Caco-2 (cell line): ENCODE measurements around the gene TLX1. TPM values are rescaled to one million over a fixed set of nuclear protein-coding genes. Genes with fewer than 3 reads are reported as not detected.
A peak's percentile ranks its signal among the peaks of the same experiment; 100 is the strongest.

Experiments used
- BruUV-seq: library from RNA; stranded (reverse); fragments of 400-500 nt; replicated peaks from 2 replicates; lab custom pipeline; 2021; lab: Mats Ljungman, UMichigan
- CTCF ChIA-PET: fragments of 300-600 bp; sonication (Branson Sonifier 250); formaldehyde crosslinking; loops from one replicate; lab custom pipeline; 2022; ENCODE audit warnings: antibody characterized with exemption; lab: Charles Lee
- POLR2A ChIA-PET: fragments of 300-600 bp; sonication (Branson Sonifier 250); formaldehyde crosslinking; loops from one replicate; lab custom pipeline; 2022; ENCODE audit warnings: antibody characterized with exemption; lab: Charles Lee
- DNase-seq, 2 experiments: peaks; one replicate each; pipeline versions ENCODE4 v3.0.0 to v3.0.0-alpha.2; 2020 to 2022
- H3K27me3 ChIP-seq: replicated peaks from 2 replicates; pipeline ENCODE4 v1.6.0; 2011; ENCODE audit warnings: low read length; ENCODE audit not compliant: control insufficient read depth, insufficient read depth
- H3K36me3 ChIP-seq: 2 replicates; pipeline ENCODE4 v1.5.1; 2011; ENCODE audit warnings: low read length; ENCODE audit not compliant: control insufficient read depth, insufficient read depth
- H3K4me1 ChIP-seq: fragments of 250-450 bp; sonication (Bioruptor Pico); 2 replicates; pipeline ENCODE4 v1.5.1; 2020; ENCODE audit warnings: mild to moderate bottlenecking
- H3K4me3 ChIP-seq: 2 replicates; pipeline ENCODE4 v1.5.1; 2011; ENCODE audit warnings: low read depth, mild to moderate bottlenecking, control low read depth, low read length
- H3K9me3 ChIP-seq: fragments of 250-450 bp; sonication (Bioruptor Pico); 2 replicates; pipeline ENCODE4 v1.5.1; 2020; ENCODE audit warnings: mild to moderate bottlenecking, moderate library complexity
- H3K27ac Mint-ChIP-seq: one replicate; pipeline ENCODE4 v1.8.0; 2022; ENCODE audit warnings: mixed read lengths; ENCODE audit not compliant: unreplicated experiment
- H3K27me3 Mint-ChIP-seq: one replicate; pipeline ENCODE4 v1.8.0; 2022; ENCODE audit warnings: mixed read lengths; ENCODE audit not compliant: insufficient read depth, unreplicated experiment
- H3K36me3 Mint-ChIP-seq: one replicate; pipeline ENCODE4 v1.8.0; 2022; ENCODE audit warnings: mild to moderate bottlenecking, mixed read lengths; ENCODE audit not compliant: insufficient read depth, unreplicated experiment
- H3K4me1 Mint-ChIP-seq: one replicate; pipeline ENCODE4 v1.8.0; 2022; ENCODE audit warnings: low read depth, mixed read lengths; ENCODE audit not compliant: unreplicated experiment
- H3K4me3 Mint-ChIP-seq: one replicate; pipeline ENCODE4 v1.8.0; 2022; ENCODE audit warnings: mild to moderate bottlenecking, moderate library complexity, mixed read lengths; ENCODE audit not compliant: unreplicated experiment
- H3K9me3 Mint-ChIP-seq: one replicate; pipeline ENCODE4 v1.8.0; 2022; ENCODE audit warnings: mixed read lengths; ENCODE audit not compliant: unreplicated experiment
- intact Hi-C: fragments of 100-400 bp; cut with micrococcal nuclease; formaldehyde crosslinking; loops from one replicate; pipeline ENCODE4 v1.10.0; 2022; ENCODE audit not compliant: unreplicated experiment
- total RNA-seq: library from RNA; stranded (reverse); gene quantifications from 2 replicates; pipeline ENCODE4 v1.2.3, GENCODE V29; 2022
- TF ChIP-seq, protein P1 (sequence below), 2 experiments: fragments of 200-600 bp in 1 of 2; IDR thresholded peaks; 1 replicate in 1 of 2; 2 replicates in 1 of 2; pipeline versions ENCODE4 v1.5.1 to v1.8.0; 2011 to 2022; ENCODE audit warnings: antibody characterized with exemption in 1 of 2, control low read depth in 1 of 2, inconsistent platforms in 1 of 2, low read depth in 1 of 2, low read length in 1 of 2, mild to moderate bottlenecking in 1 of 2, moderate library complexity in 1 of 2; ENCODE audit not compliant: insufficient read depth in 1 of 2, severe bottlenecking in 1 of 2, unreplicated experiment in 1 of 2

The TLX1 gene
- total RNA-seq, 1 experiment from 2014 or later, result 2.3 TPM

DNA sequence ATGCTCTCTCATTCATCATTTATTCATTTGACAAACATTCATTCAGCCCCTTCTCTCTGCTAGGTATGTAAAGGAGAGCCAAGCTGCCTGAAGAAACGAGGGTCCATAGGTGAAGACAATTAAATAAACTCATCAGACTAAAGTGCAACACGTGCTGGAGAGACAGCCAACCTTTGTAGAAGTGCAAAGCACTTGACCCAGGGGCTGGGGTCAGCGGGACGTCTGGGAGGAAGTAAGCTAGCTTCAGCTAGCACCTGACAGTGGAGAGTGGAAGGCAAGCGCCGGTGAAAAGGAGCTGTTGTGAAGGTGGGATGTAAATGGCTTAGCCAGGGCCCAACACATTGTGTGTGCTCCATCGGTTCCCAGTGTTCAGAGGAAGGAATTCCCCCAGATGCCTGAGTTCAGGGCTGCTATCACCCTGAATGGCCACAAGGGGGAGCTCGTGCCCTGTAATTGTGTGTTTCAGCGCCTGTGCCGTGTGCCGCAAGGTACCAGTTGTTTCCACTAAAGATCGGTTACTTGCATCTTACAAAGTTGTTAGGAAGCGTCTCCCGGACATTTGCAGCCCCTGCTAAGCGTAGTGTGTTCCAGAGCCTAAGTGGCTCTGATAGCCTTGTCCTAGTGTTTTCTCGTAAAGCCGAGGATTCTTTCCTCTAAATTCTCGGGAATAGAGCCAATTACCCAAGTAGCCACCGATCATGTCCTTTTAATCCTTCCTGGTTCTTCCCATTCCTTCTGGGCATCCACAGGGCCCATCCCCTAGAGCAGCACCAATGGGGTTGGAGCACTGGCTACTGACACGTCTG lies 30.6 kb downstream of the TLX1 start:
- peaks cover 7% of the 10 kb centered on the region for H3K4me1 Mint-ChIP-seq
- intact Hi-C loops, result loop anchor here (1.0 kb wide), 2 partner anchors 53 to 130 kb away; no protein-coding TSS in a partner anchor
- no TSS peak for BruUV-seq
- no peaks in the 10 kb centered on the region; the same call in 1 of the 2 replicates for H3K27me3 ChIP-seq
- H3K9me3 ChIP-seq, result no peaks in the 10 kb centered on the region
- peak; percentile 63 to 79 for DNase-seq
- H3K9me3 Mint-ChIP-seq, result no peaks in the 10 kb centered on the region
- no peak overlapping the region for H3K4me3 Mint-ChIP-seq
- TF ChIP-seq, protein P1, sequence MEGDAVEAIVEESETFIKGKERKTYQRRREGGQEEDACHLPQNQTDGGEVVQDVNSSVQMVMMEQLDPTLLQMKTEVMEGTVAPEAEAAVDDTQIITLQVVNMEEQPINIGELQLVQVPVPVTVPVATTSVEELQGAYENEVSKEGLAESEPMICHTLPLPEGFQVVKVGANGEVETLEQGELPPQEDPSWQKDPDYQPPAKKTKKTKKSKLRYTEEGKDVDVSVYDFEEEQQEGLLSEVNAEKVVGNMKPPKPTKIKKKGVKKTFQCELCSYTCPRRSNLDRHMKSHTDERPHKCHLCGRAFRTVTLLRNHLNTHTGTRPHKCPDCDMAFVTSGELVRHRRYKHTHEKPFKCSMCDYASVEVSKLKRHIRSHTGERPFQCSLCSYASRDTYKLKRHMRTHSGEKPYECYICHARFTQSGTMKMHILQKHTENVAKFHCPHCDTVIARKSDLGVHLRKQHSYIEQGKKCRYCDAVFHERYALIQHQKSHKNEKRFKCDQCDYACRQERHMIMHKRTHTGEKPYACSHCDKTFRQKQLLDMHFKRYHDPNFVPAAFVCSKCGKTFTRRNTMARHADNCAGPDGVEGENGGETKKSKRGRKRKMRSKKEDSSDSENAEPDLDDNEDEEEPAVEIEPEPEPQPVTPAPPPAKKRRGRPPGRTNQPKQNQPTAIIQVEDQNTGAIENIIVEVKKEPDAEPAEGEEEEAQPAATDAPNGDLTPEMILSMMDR (IDR thresholded peaks at IDR 0.05; ENCODE audit: insufficient read depth in 1 of 2, low read depth in 1 of 2, low read length in 1 of 2, severe bottlenecking in 1 of 2, unreplicated experiment in 1 of 2), result peak; percentile 96 to 97
- ChIA-PET CTCF (interaction anchor here (0.5 to 1.5 kb wide), 9 partner anchors 20 to 328 kb away, joined by 3 to 10 read pairs (median 4); no protein-coding TSS in a partner anchor), POLR2A (no interaction called here)
- H3K36me3 ChIP-seq, result no peaks in the 10 kb centered on the region
- no peaks in the 10 kb centered on the region for H3K36me3 Mint-ChIP-seq
- H3K4me1 ChIP-seq, result peaks cover 13% of the 10 kb centered on the region
- no peak overlapping the region for H3K4me3 ChIP-seq
- H3K27ac Mint-ChIP-seq, result no peak overlapping the region
- peaks cover 13% of the 10 kb centered on the region for H3K27me3 Mint-ChIP-seq

- no peaks in the 10 kb centered on the region for H3K36me3 Mint-ChIP-seq
- Histone ChIP-seq H3K36me3 (no peaks in the 10 kb centered on the region), H3K27me3 (no peaks in the 10 kb centered on the region; the same call in 1 of the 2 replicates), H3K4me1 (peaks cover 9% of the 10 kb centered on the region), H3K9me3 (no peaks in the 10 kb centered on the region), H3K4me3 (no peak overlapping the region)
- DNase-seq, result no peak
- ChIA-PET CTCF (no interaction called here), POLR2A (no interaction called here)
- H3K27ac Mint-ChIP-seq, result no peak overlapping the region
- TF ChIP-seq, protein P1 (IDR thresholded peaks at IDR 0.05; ENCODE audit: insufficient read depth in 1 of 2, low read depth in 1 of 2, low read length in 1 of 2, severe bottlenecking in 1 of 2, unreplicated experiment in 1 of 2), result no peak
- no TSS peak for BruUV-seq
- intact Hi-C loops, result no loop called here
- no peak overlapping the region for H3K4me3 Mint-ChIP-seq
- no peaks in the 10 kb centered on the region for H3K9me3 Mint-ChIP-seq
- peaks cover 7% of the 10 kb centered on the region for H3K4me1 Mint-ChIP-seq
- peaks cover 13% of the 10 kb centered on the region for H3K27me3 Mint-ChIP-seq
These were observed 31.6 kb downstream of the TLX1 start for GRCh38 chr10:101162677-101163076.

DNA sequence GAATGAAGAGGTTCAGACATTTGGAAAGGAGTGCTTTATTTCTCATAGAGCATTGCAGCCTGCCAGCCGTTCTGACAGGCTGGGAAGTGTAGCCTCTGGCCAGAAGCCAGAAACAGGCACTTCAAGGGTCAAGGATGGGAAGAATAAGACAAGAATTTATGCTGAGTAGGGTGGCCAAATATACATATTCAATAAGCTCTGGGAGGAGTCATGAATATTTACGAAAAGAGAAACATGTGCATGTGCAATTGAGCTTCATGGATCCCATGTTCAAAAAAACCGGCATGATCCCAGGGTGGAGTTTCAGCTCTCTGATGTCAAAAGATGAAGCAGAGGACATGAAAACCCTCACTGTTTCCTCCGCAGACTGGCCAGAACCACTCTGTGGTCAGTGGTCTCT lies 32.9 kb downstream of the TLX1 start:
- TF ChIP-seq, protein P1 (IDR thresholded peaks at IDR 0.05; ENCODE audit: insufficient read depth in 1 of 2, low read depth in 1 of 2, low read length in 1 of 2, severe bottlenecking in 1 of 2, unreplicated experiment in 1 of 2), result no peak
- Mint-ChIP-seq H3K4me1 (no peaks in the 10 kb centered on the region), H3K4me3 (no peak overlapping the region), H3K36me3 (no peaks in the 10 kb centered on the region), H3K9me3 (no peaks in the 10 kb centered on the region), H3K27ac (no peak overlapping the region), H3K27me3 (peaks cover 15% of the 10 kb centered on the region)
- H3K4me1 ChIP-seq, result no peaks in the 10 kb centered on the region
- intact Hi-C loops, result no loop called here
- BruUV-seq, result no TSS peak
- ChIA-PET CTCF (no interaction called here), POLR2A (no interaction called here)
- no peaks in the 10 kb centered on the region for H3K36me3 ChIP-seq
- no peaks in the 10 kb centered on the region for H3K9me3 ChIP-seq
- no peaks in the 10 kb centered on the region; the same call in 1 of the 2 replicates for H3K27me3 ChIP-seq
- DNase-seq, result no peak
- no peak overlapping the region for H3K4me3 ChIP-seq
